IMR-90 (cell line): ENCODE data around the gene LPAR2. TPM values are rescaled to one million over a fixed set of nuclear protein-coding genes. Genes with fewer than 3 reads are reported as not detected.

Experiments
- ATAC-seq: fragments of 200-7000 bp; cut with Tn5 transposase; 2 replicates; pipeline ENCODE4 v1.9.1; 2020; ENCODE audit warnings: low read depth, mild to moderate bottlenecking, moderate library complexity
- BruUV-seq: library from RNA; stranded (reverse); fragments of 400-500 nt; replicated peaks from 2 replicates; lab custom pipeline; 2021; lab: Mats Ljungman, UMichigan
- CTCF ChIA-PET: fragments of 300-600 bp; formaldehyde crosslinking; extraction: SDS; loops from one replicate; lab custom pipeline; 2021; ENCODE audit warnings: antibody characterized with exemption; lab: Yijun Ruan, JAX
- POLR2A ChIA-PET: fragments of 300-600 bp; sonication (Branson Sonifier 250); formaldehyde crosslinking; loops from one replicate; lab custom pipeline; 2022; ENCODE audit warnings: antibody characterized with exemption; ENCODE audit not compliant: unreplicated experiment; lab: Charles Lee
- DNase-seq: peaks from one replicate; pipeline ENCODE4 v3.0.0; 2013
- H2AFZ ChIP-seq: replicated peaks from 2 replicates; pipeline ENCODE3; 2013; ENCODE audit warnings: low read length, mild to moderate bottlenecking; ENCODE audit not compliant: poor library complexity
- H2AK5ac ChIP-seq: 2 replicates; pipeline ENCODE4 v1.6.1; 2013; ENCODE audit warnings: low read depth, low read length, inconsistent platforms
- H2AK9ac ChIP-seq: replicated peaks from 2 replicates; pipeline ENCODE3; 2013; ENCODE audit warnings: mild to moderate bottlenecking, low read depth, low read length, moderate library complexity; ENCODE audit not compliant: poor library complexity
- H2BK120ac ChIP-seq: 2 replicates; pipeline ENCODE4 v1.6.1; 2013; ENCODE audit warnings: low read depth, low read length, inconsistent platforms
- H2BK15ac ChIP-seq: 3 replicates; pipeline ENCODE4 v1.6.1; 2013; ENCODE audit warnings: low read depth, low read length, inconsistent platforms
- H2BK20ac ChIP-seq: 2 replicates; pipeline ENCODE4 v1.6.1; 2013; ENCODE audit warnings: low read depth, mild to moderate bottlenecking, inconsistent platforms, low read length, moderate library complexity
- H2BK5ac ChIP-seq: 2 replicates; pipeline ENCODE4 v1.6.1; 2013; ENCODE audit warnings: mild to moderate bottlenecking, low read depth, low read length, inconsistent platforms; ENCODE audit not compliant: poor library complexity, severe bottlenecking
- H3K14ac ChIP-seq: replicated peaks from 2 replicates; pipeline ENCODE4 v1.6.1; 2013; ENCODE audit warnings: low read depth, low read length, inconsistent platforms
- H3K18ac ChIP-seq: 2 replicates; pipeline ENCODE4 v1.6.1; 2013; ENCODE audit warnings: low read depth, low read length, control low read depth
- H3K23ac ChIP-seq: 2 replicates; pipeline ENCODE4 v1.6.1; 2013; ENCODE audit warnings: low read depth, low read length, inconsistent platforms
- H3K27ac ChIP-seq: 2 replicates; pipeline ENCODE4 v1.5.1; 2013; ENCODE audit warnings: mild to moderate bottlenecking, control low read depth, low read length; ENCODE audit not compliant: insufficient read depth
- H3K27me3 ChIP-seq: 2 replicates; pipeline ENCODE4 v1.6.1; 2013; ENCODE audit warnings: low read length; ENCODE audit not compliant: control insufficient read depth, insufficient read depth
- H3K36me3 ChIP-seq: 2 replicates; pipeline ENCODE4 v1.6.1; 2013; ENCODE audit warnings: low read length, mixed read lengths; ENCODE audit not compliant: control insufficient read depth, insufficient read depth
- H3K4ac ChIP-seq: 2 replicates; pipeline ENCODE4 v1.6.1; 2013; ENCODE audit warnings: low read depth, low read length, inconsistent platforms
- H3K4me1 ChIP-seq: 2 replicates; pipeline ENCODE4 v1.6.1; 2013; ENCODE audit warnings: low read length, mixed read lengths; ENCODE audit not compliant: control insufficient read depth, insufficient read depth
- H3K4me2 ChIP-seq: 2 replicates; pipeline ENCODE4 v1.6.1; 2013; ENCODE audit warnings: low read depth, mild to moderate bottlenecking, control low read depth, low read length, moderate library complexity
- H3K4me3 ChIP-seq: 2 replicates; pipeline ENCODE4 v1.5.1; 2013; ENCODE audit warnings: low read depth, mild to moderate bottlenecking, control low read depth, low read length, moderate library complexity; ENCODE audit not compliant: insufficient read depth
- H3K56ac ChIP-seq: 2 replicates; pipeline ENCODE4 v1.6.1; 2013; ENCODE audit warnings: low read length, inconsistent platforms; ENCODE audit not compliant: insufficient read depth; ENCODE audit errors: extremely low read depth
- H3K79me1 ChIP-seq, 2 experiments: 2 replicates each; pipeline ENCODE4 v1.6.1; 2013; ENCODE audit warnings: low read length in 2 of 2, inconsistent platforms in 1 of 2, low read depth in 1 of 2
- H3K9ac ChIP-seq: 2 replicates; pipeline ENCODE4 v1.6.1; 2013; ENCODE audit warnings: low read depth, low read length, control low read depth
- H3K9me1 ChIP-seq: 2 replicates; pipeline ENCODE4 v1.6.1; 2013; ENCODE audit warnings: low read length, inconsistent platforms; ENCODE audit not compliant: insufficient read depth
- H3K9me3 ChIP-seq: 2 replicates; pipeline ENCODE4 v1.6.1; 2013; ENCODE audit warnings: low read length; ENCODE audit not compliant: control insufficient read depth, insufficient read depth
- H4K20me1 ChIP-seq: 2 replicates; pipeline ENCODE4 v1.6.1; 2013; ENCODE audit warnings: low read length, inconsistent platforms; ENCODE audit not compliant: insufficient read depth
- H4K5ac ChIP-seq: 2 replicates; pipeline ENCODE4 v1.6.1; 2013; ENCODE audit warnings: mild to moderate bottlenecking, low read depth, low read length, control low read depth
- H4K8ac ChIP-seq, 2 experiments: 2 replicates each; pipeline ENCODE4 v1.6.1; 2013; ENCODE audit warnings: low read depth in 2 of 2, low read length in 2 of 2, control low read depth in 1 of 2, inconsistent platforms in 1 of 2
- H4K91ac ChIP-seq: 2 replicates; pipeline ENCODE4 v1.6.1; 2013; ENCODE audit warnings: low read depth, low read length, inconsistent platforms; ENCODE audit not compliant: insufficient read depth
- BHLHE40 ChIP-seq: fragments of 150-350 bp; IDR thresholded peaks from 2 replicates; pipeline ENCODE4 v1.6.1; 2016; ENCODE audit warnings: mild to moderate bottlenecking, low read depth, low read length
- CEBPB ChIP-seq: IDR thresholded peaks from 2 replicates; pipeline ENCODE4 v1.6.1; 2012; ENCODE audit warnings: low read depth, low read length, improper control_type of control experiment
- CHD1 ChIP-seq: IDR thresholded peaks from 2 replicates; pipeline ENCODE4 v1.6.1; 2012; ENCODE audit warnings: low read depth, low read length, improper control_type of control experiment
- FOS ChIP-seq: fragments of 150-350 bp; IDR thresholded peaks from 2 replicates; pipeline ENCODE4 v1.6.1; 2016; ENCODE audit warnings: low read depth, low read length
- MAFK ChIP-seq: IDR thresholded peaks from 2 replicates; pipeline ENCODE4 v1.6.1; 2012; ENCODE audit warnings: low read depth, low read length, improper control_type of control experiment
- MAZ ChIP-seq: IDR thresholded peaks from 2 replicates; pipeline ENCODE4 v1.6.1; 2012; ENCODE audit warnings: low read depth, mild to moderate bottlenecking, low read length, improper control_type of control experiment, moderate library complexity, borderline replicate concordance
- MXI1 ChIP-seq: IDR thresholded peaks from 2 replicates; pipeline ENCODE4 v1.6.1; 2012; ENCODE audit warnings: low read depth, mild to moderate bottlenecking, low read length, moderate library complexity, borderline replicate concordance
- NFE2L2 ChIP-seq: fragments of 150-350 bp; IDR thresholded peaks from 2 replicates; pipeline ENCODE4 v1.6.1; 2016; ENCODE audit warnings: low read depth, mild to moderate bottlenecking, low read length
- POLR2A ChIP-seq: IDR thresholded peaks from 2 replicates; pipeline ENCODE4 v1.6.1; 2012; ENCODE audit warnings: mild to moderate bottlenecking, low read depth, low read length
- RAD21 ChIP-seq: IDR thresholded peaks from 2 replicates; pipeline ENCODE4 v1.6.1; 2012; ENCODE audit warnings: low read length, improper control_type of control experiment
- RCOR1 ChIP-seq: IDR thresholded peaks from 2 replicates; pipeline ENCODE4 v1.6.1; 2012; ENCODE audit warnings: mild to moderate bottlenecking, low read length, improper control_type of control experiment; ENCODE audit not compliant: insufficient replicate concordance
- RFX5 ChIP-seq: IDR thresholded peaks from 2 replicates; pipeline ENCODE4 v1.8.0; 2012; ENCODE audit warnings: low read depth, mild to moderate bottlenecking, low read length, moderate library complexity
- SMC3 ChIP-seq: fragments of 150-350 bp; IDR thresholded peaks from 2 replicates; pipeline ENCODE4 v1.6.1; 2016; ENCODE audit warnings: low read depth, mild to moderate bottlenecking, antibody characterized with exemption, low read length, moderate library complexity
- USF2 ChIP-seq: fragments of 150-350 bp; IDR thresholded peaks from 2 replicates; pipeline ENCODE4 v1.6.1; 2017; ENCODE audit warnings: mild to moderate bottlenecking, antibody characterized with exemption, low read length, low read depth
- WGBS, 2 experiments: methylation state at CpG; one replicate each; pipeline versions ENCODE4 v1.1.5 to v1.1.7; 2013; ENCODE audit warnings: missing lambda C conversion rate in 2 of 2; ENCODE audit not compliant: insufficient read length in 1 of 2; ENCODE audit errors: extremely low coverage in 2 of 2; 5-methylcytosine and 5-hydroxymethylcytosine counted together
- dilution Hi-C: fragments of 300-500 bp; cut with HindIII; formaldehyde crosslinking; loops from one replicate; pipeline ENCODE4 v1.14.3; 2018; ENCODE audit warnings: low sequenced_read_pairs; ENCODE audit not compliant: unreplicated experiment
- in situ Hi-C: fragments of 300-500 bp; cut with MboI; formaldehyde crosslinking; loops from 3 replicates; pipeline ENCODE4 v1.14.3; 2019; ENCODE audit warnings: low sequenced_read_pairs, inconsistent platforms, mixed read lengths
- intact Hi-C: fragments of 100-400 bp; cut with micrococcal nuclease; formaldehyde crosslinking; loops from 2 replicates; pipeline ENCODE4 v1.10.0; 2022
- polyA plus RNA-seq, 3 experiments: library from polyadenylated mRNA; depleted of rRNA; stranded (reverse); fragments of >200 nt; gene quantifications; 2 replicates each; pipeline ENCODE4 v1.2.3, GENCODE V29; 2012; ENCODE audit warnings: low replicate concordance in 1 of 3
- total RNA-seq: library from RNA; depleted of rRNA; stranded (reverse); fragments of >200 nt; gene quantifications from 2 replicates; pipeline ENCODE4 v1.2.3, GENCODE V29; 2012
- TF ChIP-seq, protein P1 (sequence below): fragments of 150-350 bp; IDR thresholded peaks from 2 replicates; pipeline ENCODE4 v1.6.1; 2016; ENCODE audit warnings: low read depth, mild to moderate bottlenecking, low read length, moderate library complexity, borderline replicate concordance
- TF ChIP-seq, protein P2 (sequence below): conservative IDR thresholded peaks from 2 replicates; pipeline ENCODE4 v1.5.1; 2012; ENCODE audit warnings: mild to moderate bottlenecking, low read depth, low read length, improper control_type of control experiment

Gene LPAR2
- total and polyA plus RNA-seq, 2 of the 4 experiments (the other 2 are of a cell fraction): under 0.01 to 5.4 TPM

DNA sequence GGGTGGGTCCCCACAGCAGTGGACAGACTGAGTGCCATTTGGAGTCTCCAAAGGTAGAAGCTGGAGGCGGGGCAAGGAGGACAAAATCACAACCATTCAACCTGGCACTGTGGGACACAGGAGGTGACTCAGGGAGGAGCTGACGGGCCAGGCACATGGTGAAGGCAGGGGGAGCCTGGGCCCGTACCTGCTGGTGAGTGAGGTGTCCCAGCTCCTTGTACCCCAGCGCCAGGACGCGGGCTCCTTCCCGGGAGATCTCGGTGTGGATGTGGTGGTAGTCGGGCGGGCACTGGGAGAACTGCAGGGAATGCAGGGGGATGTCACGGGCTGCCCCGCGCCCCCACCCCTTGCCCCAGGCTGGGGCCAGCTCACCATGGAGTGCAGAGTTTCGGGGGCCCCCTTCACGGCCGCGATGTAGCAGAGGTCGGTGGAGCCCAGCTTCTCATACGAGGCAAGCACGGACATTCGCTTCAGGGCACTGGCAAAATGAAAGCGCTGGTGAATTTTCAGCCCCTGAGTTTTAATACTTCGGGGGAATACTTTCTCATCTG lies 25.7 kb upstream of the LPAR2 start:
- ATAC-seq (no peak), DNase-seq (no peak)
- no peak overlapping the region for H4K5ac ChIP-seq
- no peak overlapping the region for H3K4me3 ChIP-seq
- no peaks in the 10 kb centered on the region for H3K4me1 ChIP-seq
- peaks cover 0 to 9% of the 10 kb centered on the region in 2 experiments; a peak in 2 of 4 replicates for H3K79me1 ChIP-seq
- H3K27ac ChIP-seq: no peak overlapping the region
- in situ Hi-C loops: no loop called here
- no peak overlapping the region for H3K23ac ChIP-seq
- no peaks in the 10 kb centered on the region for H3K27me3 ChIP-seq
- H3K9ac ChIP-seq: no peak overlapping the region
- BruUV-seq: no TSS peak
- TF ChIP-seq SMC3 (no peak), RAD21 (no peak), BHLHE40 (no peak), NFE2L2 (no peak), FOS (no peak), MAZ (no peak), POLR2A (no peak), RCOR1 (no peak), MAFK (no peak), RFX5 (no peak), CEBPB (no peak), MXI1 (no peak), CHD1 (no peak), USF2 (no peak)
- TF ChIP-seq, protein P1, sequence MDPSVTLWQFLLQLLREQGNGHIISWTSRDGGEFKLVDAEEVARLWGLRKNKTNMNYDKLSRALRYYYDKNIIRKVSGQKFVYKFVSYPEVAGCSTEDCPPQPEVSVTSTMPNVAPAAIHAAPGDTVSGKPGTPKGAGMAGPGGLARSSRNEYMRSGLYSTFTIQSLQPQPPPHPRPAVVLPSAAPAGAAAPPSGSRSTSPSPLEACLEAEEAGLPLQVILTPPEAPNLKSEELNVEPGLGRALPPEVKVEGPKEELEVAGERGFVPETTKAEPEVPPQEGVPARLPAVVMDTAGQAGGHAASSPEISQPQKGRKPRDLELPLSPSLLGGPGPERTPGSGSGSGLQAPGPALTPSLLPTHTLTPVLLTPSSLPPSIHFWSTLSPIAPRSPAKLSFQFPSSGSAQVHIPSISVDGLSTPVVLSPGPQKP: no peak
- TF ChIP-seq, protein P2, sequence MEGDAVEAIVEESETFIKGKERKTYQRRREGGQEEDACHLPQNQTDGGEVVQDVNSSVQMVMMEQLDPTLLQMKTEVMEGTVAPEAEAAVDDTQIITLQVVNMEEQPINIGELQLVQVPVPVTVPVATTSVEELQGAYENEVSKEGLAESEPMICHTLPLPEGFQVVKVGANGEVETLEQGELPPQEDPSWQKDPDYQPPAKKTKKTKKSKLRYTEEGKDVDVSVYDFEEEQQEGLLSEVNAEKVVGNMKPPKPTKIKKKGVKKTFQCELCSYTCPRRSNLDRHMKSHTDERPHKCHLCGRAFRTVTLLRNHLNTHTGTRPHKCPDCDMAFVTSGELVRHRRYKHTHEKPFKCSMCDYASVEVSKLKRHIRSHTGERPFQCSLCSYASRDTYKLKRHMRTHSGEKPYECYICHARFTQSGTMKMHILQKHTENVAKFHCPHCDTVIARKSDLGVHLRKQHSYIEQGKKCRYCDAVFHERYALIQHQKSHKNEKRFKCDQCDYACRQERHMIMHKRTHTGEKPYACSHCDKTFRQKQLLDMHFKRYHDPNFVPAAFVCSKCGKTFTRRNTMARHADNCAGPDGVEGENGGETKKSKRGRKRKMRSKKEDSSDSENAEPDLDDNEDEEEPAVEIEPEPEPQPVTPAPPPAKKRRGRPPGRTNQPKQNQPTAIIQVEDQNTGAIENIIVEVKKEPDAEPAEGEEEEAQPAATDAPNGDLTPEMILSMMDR: no peak
- H2BK5ac ChIP-seq: no peak overlapping the region
- H3K4ac ChIP-seq: no peak overlapping the region
- H2BK120ac ChIP-seq: no peak overlapping the region
- H2AK5ac ChIP-seq: no peak overlapping the region
- no peaks in the 10 kb centered on the region for H3K9me3 ChIP-seq
- no peak overlapping the region for H2BK15ac ChIP-seq
- WGBS, 2 experiments: 98% methylated on average over 14 of the region's 23 CpGs; no CpG with 5 or more reads in 1 of the 2 experiments
- no peak overlapping the region for H2AFZ ChIP-seq
- CTCF ChIA-PET: no interaction called here
- H3K9me1 ChIP-seq: peaks cover 3% of the 10 kb centered on the region
- dilution Hi-C loops: no loop called here
- POLR2A ChIA-PET: no interaction called here
- H3K56ac ChIP-seq: no peak overlapping the region
- intact Hi-C loops: no loop called here
- no peak overlapping the region for H3K18ac ChIP-seq
- H4K91ac ChIP-seq: no peak overlapping the region
- H4K20me1 ChIP-seq: peaks cover 3% of the 10 kb centered on the region; the same call in 1 of the 2 replicates
- H2BK20ac ChIP-seq: no peak overlapping the region
- H3K4me2 ChIP-seq: no peak overlapping the region
- H2AK9ac ChIP-seq: no peak overlapping the region
- peaks cover 86% of the 10 kb centered on the region for H3K36me3 ChIP-seq
- no peak overlapping the region for H3K14ac ChIP-seq
- H4K8ac ChIP-seq: no peak overlapping the region
